HCT116 (cell line): ENCODE data around the gene SLC38A8. TPM values are rescaled to one million over a fixed set of nuclear protein-coding genes. Genes with fewer than 3 reads are reported as not detected.

Source experiments
- ATAC-seq: fragments of 200-7000 bp; cut with Tn5 transposase; 2 replicates; pipeline ENCODE4 v1.9.1; 2020; ENCODE audit warnings: mild to moderate bottlenecking, moderate library complexity
- BruUV-seq: library from RNA; stranded (reverse); fragments of 400-500 nt; replicated peaks from 2 replicates; lab custom pipeline; 2021; lab: Mats Ljungman, UMichigan
- CTCF ChIA-PET: fragments of 300-600 bp; sonication (Branson Sonifier 250); formaldehyde crosslinking; loops from one replicate; lab custom pipeline; 2021; ENCODE audit warnings: antibody characterized with exemption; lab: Charles Lee
- POLR2A ChIA-PET: fragments of 300-600, 350-600 bp; sonication (Branson Sonifier 250); formaldehyde crosslinking; loops from one replicate; lab custom pipeline; 2021; ENCODE audit warnings: antibody characterized with exemption; lab: Charles Lee
- RAD21 ChIA-PET, 2 experiments: fragments of 300-600 bp; sonication (Branson Sonifier 250); formaldehyde crosslinking; loops; one replicate each; lab custom pipeline; 2023; ENCODE audit warnings: low total read pairs in 2 of 2; ENCODE audit not compliant: uncharacterized antibody in 2 of 2, unreplicated experiment in 2 of 2, low non-redundant PET in 1 of 2; lab: Charles Lee
- DNase-seq: peaks from one replicate; pipeline ENCODE4 v3.0.0-alpha.2; 2010; ENCODE audit warnings: low read depth, low spot score
- H2AFZ ChIP-seq: fragments of 200-600 bp; shearing (Covaris generic), sonication (generic); 2 replicates; pipeline ENCODE4 v1.6.1; 2017; ENCODE audit warnings: low read depth, mixed run types, mixed read lengths, antibody characterized with exemption, low read length; ENCODE audit not compliant: poor library complexity, severe bottlenecking
- H3K27ac ChIP-seq: 2 replicates; pipeline ENCODE4 v1.5.1; 2012; ENCODE audit warnings: low read depth, low read length
- H3K27me3 ChIP-seq: fragments of 200-600 bp; sonication (generic); 2 replicates; pipeline ENCODE4 v1.6.1; 2016; ENCODE audit warnings: mixed run types, low read length, mixed read lengths; ENCODE audit not compliant: insufficient read depth
- H3K36me3 ChIP-seq, 2 experiments: fragments of 200-500 bp in 1 of 2; fragments of 200-600 bp in 1 of 2; sonication (Bioruptor generic) in 1 of 2; sonication (generic) in 1 of 2; 2 replicates each; pipeline versions ENCODE4 v1.5.1 to v1.6.1; 2014 to 2016; ENCODE audit warnings: low read length in 2 of 2, inconsistent platforms in 1 of 2, mixed read lengths in 1 of 2, mixed run types in 1 of 2; ENCODE audit not compliant: insufficient read depth in 2 of 2, control insufficient read depth in 1 of 2
- H3K4me1 ChIP-seq, 2 experiments: fragments of 200-600 bp in 1 of 2; sonication (generic) in 1 of 2; 2 replicates each; pipeline versions ENCODE4 v1.5.1 to v1.6.1; 2012 to 2017; ENCODE audit warnings: low read length in 2 of 2, inconsistent platforms in 1 of 2, mild to moderate bottlenecking in 1 of 2, mixed read lengths in 1 of 2, mixed run types in 1 of 2, moderate library complexity in 1 of 2; ENCODE audit not compliant: insufficient read depth in 2 of 2, control insufficient read depth in 1 of 2
- H3K4me2 ChIP-seq: fragments of 200-600 bp; sonication (generic); 2 replicates; pipeline ENCODE4 v1.6.1; 2017; ENCODE audit warnings: mixed run types, low read length, mixed read lengths
- H3K4me3 ChIP-seq, 2 experiments: fragments of 200-600 bp in 1 of 2; sonication (generic) in 1 of 2; replicated peaks in 1 of 2; 2 replicates each; pipeline ENCODE4 v1.5.1; 2011 to 2016; ENCODE audit warnings: low read length in 2 of 2, control low read depth in 1 of 2, low read depth in 1 of 2, mild to moderate bottlenecking in 1 of 2, mixed read lengths in 1 of 2, mixed run types in 1 of 2
- H3K79me2 ChIP-seq: fragments of 200-600 bp; sonication (generic); 2 replicates; pipeline ENCODE4 v1.6.1; 2017; ENCODE audit warnings: mild to moderate bottlenecking, mixed run types, low read length, moderate library complexity, mixed read lengths; ENCODE audit not compliant: insufficient read depth
- H3K9ac ChIP-seq: fragments of 200-600 bp; sonication (generic); 2 replicates; pipeline ENCODE4 v1.6.1; 2016; ENCODE audit warnings: low read length, mixed read lengths
- H3K9me2 ChIP-seq: fragments of 200-600 bp; sonication (generic), shearing (Covaris generic); 2 replicates; pipeline ENCODE4 v1.6.1; 2017; ENCODE audit warnings: mixed run types, mild to moderate bottlenecking, moderate library complexity; ENCODE audit not compliant: insufficient read depth
- H3K9me3 ChIP-seq, 2 experiments: fragments of 200-500 bp in 1 of 2; fragments of 200-600 bp in 1 of 2; sonication (Bioruptor generic) in 1 of 2; sonication (generic) in 1 of 2; 2 replicates each; pipeline ENCODE4 v1.6.1; 2014 to 2017; ENCODE audit warnings: low read length in 2 of 2, mixed read lengths in 2 of 2, inconsistent platforms in 1 of 2, low read depth in 1 of 2, mild to moderate bottlenecking in 1 of 2, mixed run types in 1 of 2, moderate library complexity in 1 of 2; ENCODE audit not compliant: control insufficient read depth in 1 of 2, insufficient read depth in 1 of 2
- H4K20me1 ChIP-seq: fragments of 200-600 bp; sonication (generic), shearing (Covaris generic); 2 replicates; pipeline ENCODE4 v1.6.1; 2017; ENCODE audit warnings: mixed run types, mild to moderate bottlenecking, moderate library complexity; ENCODE audit not compliant: insufficient read depth
- CBX3 ChIP-seq: IDR thresholded peaks from 2 replicates; pipeline ENCODE4 v1.6.1; 2012; ENCODE audit warnings: low read depth
- CEBPB ChIP-seq: IDR thresholded peaks from 2 replicates; pipeline ENCODE4 v1.6.1; 2012; ENCODE audit warnings: low read depth
- EGR1 ChIP-seq: IDR thresholded peaks from 2 replicates; pipeline ENCODE4 v1.6.1; 2012; ENCODE audit warnings: low read depth
- ELF1 ChIP-seq: IDR thresholded peaks from 2 replicates; pipeline ENCODE4 v1.6.1; 2012; ENCODE audit warnings: low read depth, borderline replicate concordance
- EZH2 ChIP-seq: fragments of 200-600 bp; sonication (generic); IDR thresholded peaks from 2 replicates; pipeline ENCODE4 v1.6.1; 2017; ENCODE audit warnings: antibody characterized with exemption, mixed run types
- EZH2phosphoT487 ChIP-seq: fragments of 200-600 bp; IDR thresholded peaks from 2 replicates; pipeline ENCODE4 v1.6.1; 2018; ENCODE audit warnings: antibody characterized with exemption, borderline replicate concordance
- FOSL1 ChIP-seq: IDR thresholded peaks from 2 replicates; pipeline ENCODE4 v1.6.1; 2012; ENCODE audit warnings: low read depth
- JUND ChIP-seq: IDR thresholded peaks from 2 replicates; pipeline ENCODE4 v1.6.1; 2012
- POLR2A ChIP-seq: IDR thresholded peaks from 2 replicates; pipeline ENCODE4 v1.7.0; 2011; ENCODE audit warnings: borderline replicate concordance; ENCODE audit not compliant: insufficient read depth, insufficient read length; ENCODE audit errors: extremely low read depth
- POLR2AphosphoS5 ChIP-seq: IDR thresholded peaks from 2 replicates; pipeline ENCODE4 v1.6.1; 2011; ENCODE audit warnings: mild to moderate bottlenecking, low read depth, low read length, moderate library complexity
- SIN3A ChIP-seq: IDR thresholded peaks from 2 replicates; pipeline ENCODE4 v1.6.1; 2012; ENCODE audit warnings: low read depth
- SP1 ChIP-seq: IDR thresholded peaks from 2 replicates; pipeline ENCODE4 v1.6.1; 2012; ENCODE audit warnings: low read depth
- SRF ChIP-seq: IDR thresholded peaks from 2 replicates; pipeline ENCODE4 v1.6.1; 2012; ENCODE audit warnings: low read depth
- TCF7L2 ChIP-seq: IDR thresholded peaks from 2 replicates; pipeline ENCODE4 v1.7.0; 2011; ENCODE audit warnings: borderline replicate concordance, inconsistent platforms; ENCODE audit not compliant: insufficient read depth, insufficient read length; ENCODE audit errors: extremely low read depth
- YY1 ChIP-seq: IDR thresholded peaks from 2 replicates; pipeline ENCODE4 v1.6.1; 2011; ENCODE audit warnings: low read length, low read depth, moderate library complexity, mild to moderate bottlenecking; ENCODE audit not compliant: insufficient replicate concordance; ENCODE audit errors: extremely low read depth
- ZFX ChIP-seq: fragments of 450-650 bp; IDR thresholded peaks from 2 replicates; pipeline ENCODE4 v1.6.1; 2017
- ZNF274 ChIP-seq: fragments of 200-500 bp; sonication (Bioruptor generic); IDR thresholded peaks from 2 replicates; pipeline ENCODE4 v1.6.1; 2014; ENCODE audit warnings: mild to moderate bottlenecking, low read depth, low read length, inconsistent platforms
- intact Hi-C: fragments of 100-400 bp; cut with micrococcal nuclease; formaldehyde crosslinking; loops from 2 replicates; pipeline ENCODE4 v1.10.0; 2022
- total RNA-seq: library from RNA; stranded (reverse); gene quantifications from one replicate; pipeline ENCODE4 v1.2.1, GENCODE V29; 2021; ENCODE audit not compliant: unreplicated experiment
- TF ChIP-seq, protein P1 (sequence below): IDR thresholded peaks from 2 replicates; pipeline ENCODE4 v1.6.1; 2012
- TF ChIP-seq, protein P2 (sequence below): IDR thresholded peaks from 2 replicates; pipeline ENCODE4 v1.6.1; 2012

The SLC38A8 gene
- total RNA-seq, 1 experiment from 2014 or later: not detected

DNA sequence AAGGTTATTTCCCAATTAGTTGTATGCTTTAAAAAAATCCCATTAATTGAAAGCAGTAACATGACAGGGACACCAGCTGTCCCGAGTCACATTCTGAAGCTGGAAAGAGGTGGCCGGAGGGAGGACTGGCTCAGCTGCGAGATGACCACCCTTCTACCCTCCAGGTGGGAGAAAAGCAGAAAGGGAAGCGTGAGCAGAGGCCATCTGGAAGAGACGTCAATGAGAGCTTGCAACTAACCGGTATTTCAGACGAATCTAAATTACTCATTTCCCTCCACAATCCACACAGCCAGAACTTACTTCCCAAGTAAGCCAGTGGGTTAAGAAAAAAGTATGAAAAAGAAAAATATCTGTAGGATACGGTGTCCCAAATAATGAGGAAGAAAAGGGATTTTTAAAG is 28.5 kb upstream of the SLC38A8 start:
- H3K4me1 ChIP-seq: no peaks in the 10 kb centered on the region
- no TSS peak for BruUV-seq
- no peak overlapping the region for H3K4me2 ChIP-seq
- no peak overlapping the region for H3K9ac ChIP-seq
- no peaks in the 10 kb centered on the region for H3K27me3 ChIP-seq
- DNase-seq (no peak), ATAC-seq (no peak)
- H3K36me3 ChIP-seq: peaks cover 54 to 66% of the 10 kb centered on the region in 2 experiments
- no peak overlapping the region for H3K4me3 ChIP-seq
- no peak overlapping the region for H2AFZ ChIP-seq
- ChIA-PET RAD21 (no interaction called here), POLR2A (no interaction called here), CTCF (interaction anchor here (3.0 to 6.2 kb wide), 2 partner anchors 14 to 117 kb away, joined by 8 to 33 read pairs; no protein-coding TSS in a partner anchor)
- no peaks in the 10 kb centered on the region for H3K9me2 ChIP-seq
- H3K79me2 ChIP-seq: no peaks in the 10 kb centered on the region
- TF ChIP-seq SIN3A (no peak), POLR2AphosphoS5 (no peak), EZH2phosphoT487 (no peak), POLR2A (no peak), SRF (no peak), ELF1 (no peak), SP1 (no peak), ZFX (no peak), YY1 (no peak), TCF7L2 (no peak), CEBPB (no peak), FOSL1 (no peak), CBX3 (no peak), EZH2 (no peak), JUND (no peak), ZNF274 (no peak), EGR1 (no peak)
- TF ChIP-seq, protein P1, sequence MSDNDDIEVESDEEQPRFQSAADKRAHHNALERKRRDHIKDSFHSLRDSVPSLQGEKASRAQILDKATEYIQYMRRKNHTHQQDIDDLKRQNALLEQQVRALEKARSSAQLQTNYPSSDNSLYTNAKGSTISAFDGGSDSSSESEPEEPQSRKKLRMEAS: no peak
- TF ChIP-seq, protein P2, sequence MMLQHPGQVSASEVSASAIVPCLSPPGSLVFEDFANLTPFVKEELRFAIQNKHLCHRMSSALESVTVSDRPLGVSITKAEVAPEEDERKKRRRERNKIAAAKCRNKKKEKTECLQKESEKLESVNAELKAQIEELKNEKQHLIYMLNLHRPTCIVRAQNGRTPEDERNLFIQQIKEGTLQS: no peak
- intact Hi-C loops: no loop called here
- H3K27ac ChIP-seq: no peak overlapping the region
- no peaks in the 10 kb centered on the region for H4K20me1 ChIP-seq
- H3K9me3 ChIP-seq: no peaks in the 10 kb centered on the region
